CD14-positive monocyte (primary cell): ENCODE results near the gene CALML5. TPM values are rescaled to one million over a fixed set of nuclear protein-coding genes. Genes with fewer than 3 reads are reported as not detected.

ENCODE experiments used
- DNase-seq, 3 donors: peaks; one replicate each; pipeline ENCODE4 v3.0.0-alpha.2; 2011 to 2022
- H2AFZ ChIP-seq: 2 replicates; pipeline ENCODE4 v1.6.0; 2012; ENCODE audit warnings: mild to moderate bottlenecking, low read depth, low read length, inconsistent platforms; ENCODE audit not compliant: insufficient read depth, poor library complexity, severe bottlenecking
- H3K27ac ChIP-seq, 2 donors: 1 replicate in 1 of 2; 2 replicates in 1 of 2; pipeline ENCODE4 v1.5.1; 2012 to 2013; ENCODE audit warnings: low read length in 2 of 2, control low read depth in 1 of 2, inconsistent platforms in 1 of 2, low read depth in 1 of 2, mild to moderate bottlenecking in 1 of 2
- H3K27me3 ChIP-seq, 2 donors: one replicate each; pipeline versions ENCODE4 v1.6.0 to v1.6.1; 2011 to 2013; ENCODE audit warnings: low read length in 2 of 2; ENCODE audit not compliant: control insufficient read depth in 2 of 2, insufficient read depth in 2 of 2
- H3K36me3 ChIP-seq, 2 donors: replicated peaks in 1 of 2; 1 replicate in 1 of 2; 2 replicates in 1 of 2; pipeline versions ENCODE4 v1.5.1 to v1.6.1; 2012 to 2013; ENCODE audit warnings: low read length in 2 of 2, control low read depth in 1 of 2, inconsistent platforms in 1 of 2, mild to moderate bottlenecking in 1 of 2; ENCODE audit not compliant: insufficient read depth in 2 of 2, control insufficient read depth in 1 of 2
- H3K4me1 ChIP-seq, 2 donors: 1 replicate in 1 of 2; 2 replicates in 1 of 2; pipeline versions ENCODE4 v1.5.1 to v1.6.1; 2012 to 2013; ENCODE audit warnings: low read length in 2 of 2, control low read depth in 1 of 2, inconsistent platforms in 1 of 2, mild to moderate bottlenecking in 1 of 2, moderate library complexity in 1 of 2; ENCODE audit not compliant: insufficient read depth in 2 of 2, control insufficient read depth in 1 of 2
- H3K4me2 ChIP-seq: replicated peaks from 2 replicates; pipeline ENCODE3; 2012; ENCODE audit warnings: low read length, moderate library complexity, mild to moderate bottlenecking; ENCODE audit not compliant: poor library complexity, severe bottlenecking; ENCODE audit errors: extremely low read depth
- H3K4me3 ChIP-seq, 3 experiments: fragments of 200-600 bp in 1 of 3; sonication (generic) in 1 of 3; replicated peaks in 1 of 3; 1 replicate in 2 of 3; 2 replicates in 1 of 3; pipeline ENCODE4 v1.5.1; 2011 to 2013; ENCODE audit warnings: low read length in 3 of 3, mild to moderate bottlenecking in 3 of 3, control low read depth in 2 of 3, low read depth in 2 of 3, inconsistent platforms in 1 of 3, moderate library complexity in 1 of 3
- H3K79me2 ChIP-seq: 2 replicates; pipeline ENCODE4 v1.6.0; 2012; ENCODE audit warnings: mild to moderate bottlenecking, control low read depth, inconsistent platforms, low read length, moderate library complexity; ENCODE audit not compliant: insufficient read depth
- H3K9ac ChIP-seq: 2 replicates; pipeline ENCODE4 v1.6.0; 2017; ENCODE audit warnings: low read length, mild to moderate bottlenecking; ENCODE audit not compliant: insufficient read depth, poor library complexity, severe bottlenecking
- H3K9me3 ChIP-seq, 2 donors: replicated peaks in 1 of 2; 1 replicate in 1 of 2; 2 replicates in 1 of 2; pipeline versions ENCODE4 v1.5.1 to v1.6.1; 2012 to 2013; ENCODE audit warnings: low read length in 2 of 2, control low read depth in 1 of 2; ENCODE audit not compliant: control insufficient read depth in 1 of 2, insufficient read depth in 1 of 2
- H4K20me1 ChIP-seq: 2 replicates; pipeline ENCODE4 v1.6.0; 2012; ENCODE audit warnings: mild to moderate bottlenecking, low read length, control low read depth, moderate library complexity; ENCODE audit not compliant: insufficient read depth
- H3K27ac Mint-ChIP-seq, 7 donors: one replicate each; pipeline ENCODE4 v1.8.0; 2020; ENCODE audit warnings: mild to moderate bottlenecking in 7 of 7, mixed read lengths in 7 of 7, moderate library complexity in 6 of 7, inconsistent platforms in 2 of 7
- H3K27me3 Mint-ChIP-seq, 3 donors: one replicate each; pipeline ENCODE4 v1.8.0; 2021 to 2022; ENCODE audit warnings: low read depth in 3 of 3, mild to moderate bottlenecking in 3 of 3, mixed read lengths in 3 of 3, moderate library complexity in 3 of 3, inconsistent platforms in 1 of 3
- H3K36me3 Mint-ChIP-seq, 2 donors: one replicate each; pipeline ENCODE4 v1.8.0; 2020; ENCODE audit warnings: mixed read lengths in 2 of 2, inconsistent platforms in 1 of 2, mild to moderate bottlenecking in 1 of 2
- H3K4me1 Mint-ChIP-seq: one replicate; pipeline ENCODE4 v1.8.0; 2020; ENCODE audit warnings: mild to moderate bottlenecking, mixed read lengths
- H3K4me3 Mint-ChIP-seq, 2 donors: one replicate each; pipeline ENCODE4 v1.8.0; 2020; ENCODE audit warnings: mild to moderate bottlenecking in 2 of 2, mixed read lengths in 2 of 2, moderate library complexity in 1 of 2
- H3K9me3 Mint-ChIP-seq, 7 donors: one replicate each; pipeline ENCODE4 v1.8.0; 2020 to 2022; ENCODE audit warnings: mixed read lengths in 7 of 7, mild to moderate bottlenecking in 6 of 7, moderate library complexity in 6 of 7, inconsistent platforms in 2 of 7
- CTCF ChIP-seq: fragments of 200-600 bp; IDR thresholded peaks from one replicate; pipeline ENCODE4 v1.8.0; 2022; ENCODE audit warnings: antibody characterized with exemption, mild to moderate bottlenecking
- WGBS: methylation state at CpG from one replicate; pipeline ENCODE4 v1.1.5; 2013; ENCODE audit warnings: missing lambda C conversion rate; ENCODE audit not compliant: insufficient coverage; 5-methylcytosine and 5-hydroxymethylcytosine counted together
- intact Hi-C, 2 donors: fragments of 100-400 bp; cut with micrococcal nuclease; formaldehyde crosslinking; loops; one replicate each; pipeline versions ENCODE4 v1.15.0 to v1.15.1; 2023
- polyA plus RNA-seq, 3 donors: library from polyadenylated mRNA; depleted of rRNA in 1 of 3; unstranded in 2 of 3; stranded (reverse) in 1 of 3; fragments of 300-500 nt in 2 of 3; fragments of >200 nt in 1 of 3; fragmentation: Illumina TruSeq in 2 of 3; gene quantifications; 1 replicate in 2 of 3; 2 replicates in 1 of 3; pipeline ENCODE4 v1.2.3, GENCODE V29; 2012 to 2021

Gene CALML5
- polyA plus RNA-seq, 3 donors: not detected

GRCh38 chr10:5492929-5493576 lies 6.3 kb downstream of the CALML5 start:
- no peaks in the 10 kb centered on the region for H4K20me1 ChIP-seq
- Mint-ChIP-seq H3K4me1 (peaks cover 2% of the 10 kb centered on the region), H3K27me3 (no peaks in the 10 kb centered on the region), H3K9me3 (peaks cover 4 to 14% (median 8%) of the 10 kb centered on the region in 7 donors), H3K27ac (no peak overlapping the region), H3K36me3 (no peaks in the 10 kb centered on the region), H3K4me3 (no peak overlapping the region)
- WGBS: 98% methylated on average over 9 of the region's 13 CpGs
- no peak overlapping the region for H3K9ac ChIP-seq
- H3K9me3 ChIP-seq: peaks cover 0 to 15% of the 10 kb centered on the region in 2 donors
- no peak overlapping the region for H2AFZ ChIP-seq
- H3K36me3 ChIP-seq: no peaks in the 10 kb centered on the region
- DNase-seq: no peak
- no peaks in the 10 kb centered on the region for H3K79me2 ChIP-seq
- no peaks in the 10 kb centered on the region for H3K27me3 ChIP-seq
- H3K4me1 ChIP-seq: no peaks in the 10 kb centered on the region
- H3K4me3 ChIP-seq: no peak overlapping the region
- no peak overlapping the region for H3K27ac ChIP-seq
- H3K4me2 ChIP-seq: no peak overlapping the region
- intact Hi-C loops: no loop called here
- no peak for TF ChIP-seq CTCF

DNA sequence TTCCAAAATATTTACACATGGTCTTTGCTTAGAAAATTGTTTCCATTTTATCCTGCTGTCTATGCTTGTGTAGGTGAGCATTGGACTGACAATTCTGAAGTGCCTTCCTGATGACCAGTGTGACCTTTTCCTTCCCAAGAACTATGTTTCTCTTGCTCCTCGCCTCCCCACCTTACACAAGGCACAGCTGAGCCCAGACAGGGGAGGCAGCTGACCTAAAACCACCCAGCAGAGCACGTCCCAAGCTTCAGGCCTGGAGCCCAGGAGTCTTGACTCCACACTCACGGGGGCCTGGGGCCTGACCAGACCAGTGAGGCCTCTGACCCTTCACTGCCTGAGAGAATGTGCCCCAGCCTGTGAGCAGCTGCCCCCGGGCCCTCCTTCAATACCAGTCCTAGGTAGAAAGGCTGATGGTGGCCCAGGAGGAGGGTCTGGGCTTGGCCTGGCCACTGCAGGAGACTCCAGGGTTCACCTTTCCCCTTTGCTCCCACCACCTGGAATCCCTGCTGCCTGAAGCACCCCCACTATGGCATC lies 7.0 kb downstream of the CALML5 start:
- no peak for TF ChIP-seq CTCF
- Histone ChIP-seq H3K9ac (no peak overlapping the region), H3K36me3 (no peaks in the 10 kb centered on the region), H2AFZ (no peak overlapping the region), H3K4me1 (no peaks in the 10 kb centered on the region), H3K4me2 (no peak overlapping the region), H4K20me1 (no peaks in the 10 kb centered on the region), H3K9me3 (peaks cover 0 to 15% of the 10 kb centered on the region in 2 donors), H3K27ac (no peak overlapping the region), H3K4me3 (no peak overlapping the region), H3K27me3 (no peaks in the 10 kb centered on the region), H3K79me2 (no peaks in the 10 kb centered on the region)
- H3K27ac Mint-ChIP-seq: no peak overlapping the region
- peaks cover 2% of the 10 kb centered on the region for H3K4me1 Mint-ChIP-seq
- H3K36me3 Mint-ChIP-seq: no peaks in the 10 kb centered on the region
- intact Hi-C loops: no loop called here
- H3K27me3 Mint-ChIP-seq: peaks cover 0 to 1% (median 0%) of the 10 kb centered on the region in 3 donors
- WGBS: 93% methylated on average over 2 of the region's 4 CpGs
- peaks cover 4 to 14% (median 8%) of the 10 kb centered on the region in 7 donors for H3K9me3 Mint-ChIP-seq
- DNase-seq: no peak
- H3K4me3 Mint-ChIP-seq: no peak overlapping the region
